GM18526 (cell line): ENCODE measurements around the gene PLA2G2E.

Source experiments
- POLR2A ChIP-seq: IDR thresholded peaks from 3 replicates; pipeline ENCODE4 v1.6.1; 2011; ENCODE audit not compliant: insufficient read length; ENCODE audit errors: extremely low read depth

PLA2G2E gene

DNA sequence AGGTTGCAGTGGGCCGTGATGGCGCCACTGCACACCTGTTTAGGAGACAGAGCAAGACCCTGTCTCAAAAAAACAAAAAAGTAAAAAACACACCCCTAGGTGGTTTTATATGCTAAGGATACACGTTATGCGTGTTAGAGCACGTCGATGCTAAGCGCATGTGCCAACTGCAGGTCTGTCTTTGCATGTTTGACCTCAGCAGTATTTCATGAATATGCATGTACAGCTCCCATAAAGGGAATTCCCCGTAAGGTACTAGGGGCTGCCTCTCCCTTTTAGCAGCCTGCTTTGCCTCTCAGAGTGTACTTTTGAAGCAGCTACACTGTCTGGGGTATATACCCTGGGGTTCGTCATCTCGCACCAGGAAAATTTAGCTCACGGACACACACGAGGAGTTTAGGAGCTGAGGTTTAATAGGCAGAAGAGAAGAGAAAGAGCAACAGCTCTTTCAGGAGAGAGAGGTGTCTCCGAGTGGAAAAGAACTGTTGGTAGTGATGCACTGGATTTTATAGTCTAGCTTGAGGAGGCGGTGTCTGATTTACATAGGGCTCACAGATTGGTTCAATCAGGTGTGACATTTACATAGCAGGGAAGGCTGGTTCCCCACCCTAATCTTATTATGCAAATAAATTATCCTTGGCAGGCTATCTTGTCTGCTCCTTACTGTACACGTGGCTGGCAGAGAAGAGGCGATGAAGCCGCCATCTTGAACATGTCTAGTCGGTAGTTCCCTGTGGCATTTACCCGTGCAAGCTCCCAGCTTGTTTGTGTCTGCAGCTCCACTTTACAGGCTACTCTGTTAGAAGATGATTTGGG is 45.4 kb downstream of the PLA2G2E start:
- TF ChIP-seq POLR2A: no peak

DNA sequence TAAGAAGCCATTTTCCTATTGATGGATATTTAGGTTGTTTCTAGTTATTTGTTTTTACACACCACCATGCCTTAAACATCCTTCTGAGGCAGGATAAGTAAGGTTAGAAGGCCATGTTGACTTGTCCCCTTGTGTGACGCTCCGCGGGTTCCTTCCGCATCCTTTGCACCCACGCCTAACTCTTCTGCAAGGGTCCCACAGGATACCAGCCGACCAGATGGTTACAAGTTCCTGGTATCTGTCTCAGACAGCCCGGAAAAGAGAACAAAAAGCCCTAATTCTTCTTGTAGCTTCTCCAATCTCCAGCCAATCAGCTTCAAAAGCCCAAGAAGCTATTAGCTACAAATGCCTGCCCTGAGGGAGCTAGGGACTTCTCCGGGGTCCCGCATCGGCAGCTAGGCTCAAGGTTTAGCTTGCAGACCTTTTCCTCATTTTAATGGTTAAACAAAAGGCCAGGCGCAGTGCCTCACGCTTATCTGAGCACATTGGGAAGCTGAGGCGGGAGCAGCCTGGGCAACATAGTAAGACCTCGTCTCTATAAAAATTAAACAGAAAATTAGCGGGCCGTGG is 46.2 kb downstream of the PLA2G2E start:
- no peak for TF ChIP-seq POLR2A

DNA sequence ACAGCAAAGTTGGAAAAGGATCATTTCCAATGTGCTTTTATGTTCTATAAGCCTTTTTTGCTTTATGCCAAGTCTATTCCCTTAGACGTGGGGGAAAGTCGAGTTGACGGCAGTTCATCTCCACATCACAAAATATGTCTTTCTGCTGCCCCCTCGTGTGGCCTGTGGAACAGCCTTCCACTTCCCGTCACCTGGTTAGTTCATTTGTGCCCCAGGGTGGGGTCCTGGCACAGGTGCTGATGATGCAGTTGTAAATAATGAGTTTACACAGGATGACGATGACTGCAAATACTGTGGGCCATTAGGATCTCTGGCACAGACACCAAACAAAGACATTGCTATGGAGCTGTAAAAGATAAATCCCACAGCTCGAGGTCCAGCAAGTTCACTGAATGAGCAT is 51.2 kb downstream of the PLA2G2E start:
- TF ChIP-seq POLR2A: no peak
